Measurements from ENCODE around the gene TMEM135.

GRCh38 chr11:87298155-87298554 is 260.4 kb downstream of the TMEM135 start:
- TF ChIP-seq YY1 (IDR thresholded peaks at IDR 0.05; ENCODE audit: insufficient read depth, insufficient read length) (no peak), ZNF274 (IDR thresholded peaks at IDR 0.05; ENCODE audit: low read depth, low read length) (no peak), SUZ12 (IDR thresholded peaks at IDR 0.05; ENCODE audit: extremely low read depth, insufficient read depth, insufficient read length) (no peak)

Measured in NT2/D1 (cell line).